Fibroblast of lung (primary cell): ENCODE results near the gene SPTLC1. TPM values are rescaled to one million over a fixed set of nuclear protein-coding genes. Genes with fewer than 3 reads are reported as not detected.
"Not testable (repeated sequence)": the region's sequence is repeated elsewhere in the genome, so short reads cannot be mapped to it uniquely, and the experiment has no call there.

Experiments used
- DNase-seq, 2 donors: peaks; one replicate each; pipeline versions ENCODE4 v3.0.0 to v3.0.0-alpha.2; 2010; ENCODE audit warnings: low read depth in 2 of 2
- H2AFZ ChIP-seq: 2 replicates; pipeline ENCODE4 v1.5.1; 2012; ENCODE audit warnings: low read length, control low read depth, inconsistent platforms
- H3K27ac ChIP-seq: 2 replicates; pipeline ENCODE4 v1.5.1; 2011; ENCODE audit warnings: low read length, control low read depth; ENCODE audit not compliant: insufficient read depth
- H3K27me3 ChIP-seq: 2 replicates; pipeline ENCODE4 v1.5.1; 2011; ENCODE audit warnings: mild to moderate bottlenecking, low read length; ENCODE audit not compliant: control insufficient read depth, insufficient read depth
- H3K36me3 ChIP-seq: 2 replicates; pipeline ENCODE4 v1.5.1; 2011; ENCODE audit warnings: low read length; ENCODE audit not compliant: control insufficient read depth, insufficient read depth
- H3K4me1 ChIP-seq: 2 replicates; pipeline ENCODE4 v1.5.1; 2011; ENCODE audit warnings: low read length; ENCODE audit not compliant: control insufficient read depth, insufficient read depth; ENCODE audit errors: extremely low read depth
- H3K4me2 ChIP-seq: 2 replicates; pipeline ENCODE4 v1.5.1; 2011; ENCODE audit warnings: low read length, control low read depth; ENCODE audit not compliant: insufficient read depth; ENCODE audit errors: extremely low read depth
- H3K4me3 ChIP-seq, 4 experiments: fragments of 200-600 bp in 1 of 4; sonication (generic) in 1 of 4; replicated peaks in 1 of 4; 2 replicates each; pipeline ENCODE4 v1.5.1; 2011 to 2016; ENCODE audit warnings: low read length in 4 of 4, low read depth in 3 of 4, mild to moderate bottlenecking in 3 of 4, control low read depth in 2 of 4, inconsistent platforms in 1 of 4, mixed read lengths in 1 of 4; ENCODE audit not compliant: insufficient read depth in 1 of 4; ENCODE audit errors: control extremely low read depth in 1 of 4
- H3K79me2 ChIP-seq: 2 replicates; pipeline ENCODE4 v1.5.1; 2012; ENCODE audit warnings: mild to moderate bottlenecking, low read length, inconsistent platforms; ENCODE audit not compliant: control insufficient read depth, insufficient read depth
- H3K9ac ChIP-seq: 2 replicates; pipeline ENCODE4 v1.5.1; 2011; ENCODE audit warnings: mild to moderate bottlenecking, low read length, control low read depth; ENCODE audit not compliant: insufficient read depth
- H3K9me3 ChIP-seq: 2 replicates; pipeline ENCODE4 v1.5.1; 2012; ENCODE audit warnings: low read depth, low read length; ENCODE audit not compliant: control insufficient read depth, insufficient read depth
- H4K20me1 ChIP-seq: 2 replicates; pipeline ENCODE4 v1.5.1; 2011; ENCODE audit warnings: low read length; ENCODE audit not compliant: control insufficient read depth, insufficient read depth; ENCODE audit errors: extremely low read depth
- EZH2 ChIP-seq: IDR thresholded peaks from 2 replicates; pipeline ENCODE4 v1.5.1; 2012; ENCODE audit warnings: low read length, control low read depth, mild to moderate bottlenecking; ENCODE audit errors: missing control alignments
- polyA plus RNA-seq, 2 donors: library from polyadenylated mRNA; depleted of rRNA in 1 of 2; stranded (reverse) in 1 of 2; unstranded in 1 of 2; fragments of >200 nt; gene quantifications; 2 replicates each; pipeline ENCODE4 v1.2.1, GENCODE V29; 2011 to 2012; ENCODE audit warnings: missing spikeins in 1 of 2
- total RNA-seq: library from RNA; depleted of rRNA; stranded (reverse); fragments of >200 nt; gene quantifications from 2 replicates; pipeline ENCODE4 v1.2.1, GENCODE V29; 2014
- TF ChIP-seq, protein P1 (sequence below), 2 donors: IDR thresholded peaks in 1 of 2; conservative IDR thresholded peaks in 1 of 2; 1 replicate in 1 of 2; 2 replicates in 1 of 2; pipeline ENCODE4 v1.5.1; 2011 to 2012; ENCODE audit warnings: low read length in 2 of 2, control low read depth in 1 of 2, inconsistent platforms in 1 of 2, low read depth in 1 of 2, mild to moderate bottlenecking in 1 of 2

The SPTLC1 gene
- total and polyA plus RNA-seq, 2 donors (not counting 1 experiment from before 2014, with no cell fraction given): 97.8 to 138 TPM

DNA sequence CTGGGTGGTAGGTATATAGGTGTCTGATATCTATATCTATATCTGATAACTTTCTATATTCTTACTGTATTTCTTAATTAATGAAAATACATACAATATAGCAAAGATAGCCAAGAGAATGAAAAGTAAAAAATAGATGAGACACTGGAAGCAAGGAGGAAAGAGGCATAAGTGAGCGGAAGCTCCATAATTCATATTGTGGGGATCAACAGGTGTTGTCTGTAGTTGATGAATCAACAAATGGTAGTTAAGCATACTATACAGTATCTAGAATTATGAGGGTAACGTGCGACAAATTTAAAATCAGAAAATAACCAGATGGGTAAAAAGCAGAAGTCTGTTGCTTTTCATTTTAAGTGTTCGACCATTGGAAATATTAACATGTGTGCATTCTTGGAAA is 7.1 kb downstream of the SPTLC1 start:
- Histone ChIP-seq H3K27ac (no peak overlapping the region), H3K9ac (no peak overlapping the region), H3K4me2 (no peak overlapping the region), H3K36me3 (no peaks in the 10 kb centered on the region), H3K4me3 (no peak overlapping the region), H3K79me2 (peaks cover 14% of the 10 kb centered on the region), H4K20me1 (no peaks in the 10 kb centered on the region), H3K9me3 (no peaks in the 10 kb centered on the region), H3K4me1 (no peaks in the 10 kb centered on the region), H2AFZ (no peak overlapping the region), H3K27me3 (no peaks in the 10 kb centered on the region)
- TF ChIP-seq, protein P1, sequence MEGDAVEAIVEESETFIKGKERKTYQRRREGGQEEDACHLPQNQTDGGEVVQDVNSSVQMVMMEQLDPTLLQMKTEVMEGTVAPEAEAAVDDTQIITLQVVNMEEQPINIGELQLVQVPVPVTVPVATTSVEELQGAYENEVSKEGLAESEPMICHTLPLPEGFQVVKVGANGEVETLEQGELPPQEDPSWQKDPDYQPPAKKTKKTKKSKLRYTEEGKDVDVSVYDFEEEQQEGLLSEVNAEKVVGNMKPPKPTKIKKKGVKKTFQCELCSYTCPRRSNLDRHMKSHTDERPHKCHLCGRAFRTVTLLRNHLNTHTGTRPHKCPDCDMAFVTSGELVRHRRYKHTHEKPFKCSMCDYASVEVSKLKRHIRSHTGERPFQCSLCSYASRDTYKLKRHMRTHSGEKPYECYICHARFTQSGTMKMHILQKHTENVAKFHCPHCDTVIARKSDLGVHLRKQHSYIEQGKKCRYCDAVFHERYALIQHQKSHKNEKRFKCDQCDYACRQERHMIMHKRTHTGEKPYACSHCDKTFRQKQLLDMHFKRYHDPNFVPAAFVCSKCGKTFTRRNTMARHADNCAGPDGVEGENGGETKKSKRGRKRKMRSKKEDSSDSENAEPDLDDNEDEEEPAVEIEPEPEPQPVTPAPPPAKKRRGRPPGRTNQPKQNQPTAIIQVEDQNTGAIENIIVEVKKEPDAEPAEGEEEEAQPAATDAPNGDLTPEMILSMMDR (conservative IDR thresholded peaks at IDR 0.05 in 1 of 2, IDR thresholded peaks at IDR 0.05 in 1 of 2; ENCODE audit: low read depth in 1 of 2, low read length in 2 of 2): no peak
- no peak for TF ChIP-seq EZH2
- DNase-seq: no peak

DNA sequence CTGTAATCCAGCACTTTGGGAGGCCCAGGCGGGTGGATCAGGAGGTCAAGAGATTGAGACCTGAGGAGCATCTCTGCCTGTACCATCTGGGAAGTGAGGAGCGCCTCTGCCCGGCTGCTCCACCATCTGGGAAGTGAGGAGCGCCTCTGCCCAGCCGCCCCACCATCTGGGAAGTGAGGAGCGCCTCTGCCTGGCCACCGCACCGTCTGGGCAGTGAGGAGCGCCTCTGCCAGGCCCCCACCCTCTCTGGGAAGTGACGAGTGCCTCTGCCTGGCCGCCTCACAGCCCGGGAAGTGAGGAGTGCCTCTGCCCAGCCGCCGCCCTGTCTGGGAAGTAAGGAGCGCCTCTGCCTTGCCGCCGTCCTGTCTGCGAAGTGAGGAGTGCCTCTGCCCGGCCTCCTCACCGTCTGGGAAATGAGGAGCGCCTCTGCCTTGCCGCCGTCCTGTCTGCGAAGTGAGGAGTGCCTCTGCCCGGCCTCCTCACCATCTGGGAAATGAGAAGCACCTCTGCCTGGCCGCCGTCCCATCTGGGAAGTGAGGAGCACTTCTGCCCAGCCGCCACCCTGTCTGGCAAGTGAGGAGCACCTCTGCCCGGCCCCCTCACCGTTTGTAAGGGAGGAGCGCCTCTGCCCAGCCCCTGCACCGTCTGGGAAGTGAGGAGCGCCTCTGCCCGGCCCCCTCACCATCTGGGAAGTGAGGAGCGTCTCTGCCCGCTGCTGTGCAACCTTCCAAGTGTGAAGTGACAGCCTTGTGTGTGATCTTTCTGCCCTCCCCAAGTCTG is 9.6 kb downstream of the SPTLC1 start:
- not testable (repeated sequence) for H3K36me3 ChIP-seq, H3K9ac ChIP-seq, H3K27me3 ChIP-seq, H3K9me3 ChIP-seq, H3K4me3 ChIP-seq, H3K79me2 ChIP-seq, H3K4me2 ChIP-seq, H4K20me1 ChIP-seq, DNase-seq, H3K27ac ChIP-seq, H3K4me1 ChIP-seq, H2AFZ ChIP-seq

DNA sequence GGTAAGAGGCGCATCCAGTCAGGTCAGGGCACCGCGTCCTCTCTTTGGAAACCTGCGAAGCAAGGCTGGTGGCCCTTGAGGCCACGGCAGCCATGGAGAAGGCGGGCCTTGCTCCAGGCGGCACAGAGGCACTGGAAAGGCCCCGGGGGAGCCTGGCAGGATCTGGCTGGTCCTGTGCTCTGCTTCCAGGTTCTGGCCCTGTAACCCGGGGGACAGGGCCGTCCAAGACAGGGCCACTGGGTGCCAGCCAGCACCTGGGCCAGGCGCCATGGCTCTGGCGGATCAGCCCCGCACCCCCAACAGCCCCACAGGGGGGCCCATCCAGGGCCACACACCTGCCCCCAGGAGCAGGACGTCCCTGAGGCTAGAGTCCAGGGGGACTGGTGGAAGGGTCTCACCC is 11.6 kb downstream of the SPTLC1 start:
- not testable (repeated sequence) for H4K20me1 ChIP-seq, H3K79me2 ChIP-seq, H3K4me2 ChIP-seq, H3K36me3 ChIP-seq, DNase-seq, H3K9me3 ChIP-seq, H3K9ac ChIP-seq, H3K4me1 ChIP-seq, H3K4me3 ChIP-seq, H3K27ac ChIP-seq, H2AFZ ChIP-seq, H3K27me3 ChIP-seq

DNA sequence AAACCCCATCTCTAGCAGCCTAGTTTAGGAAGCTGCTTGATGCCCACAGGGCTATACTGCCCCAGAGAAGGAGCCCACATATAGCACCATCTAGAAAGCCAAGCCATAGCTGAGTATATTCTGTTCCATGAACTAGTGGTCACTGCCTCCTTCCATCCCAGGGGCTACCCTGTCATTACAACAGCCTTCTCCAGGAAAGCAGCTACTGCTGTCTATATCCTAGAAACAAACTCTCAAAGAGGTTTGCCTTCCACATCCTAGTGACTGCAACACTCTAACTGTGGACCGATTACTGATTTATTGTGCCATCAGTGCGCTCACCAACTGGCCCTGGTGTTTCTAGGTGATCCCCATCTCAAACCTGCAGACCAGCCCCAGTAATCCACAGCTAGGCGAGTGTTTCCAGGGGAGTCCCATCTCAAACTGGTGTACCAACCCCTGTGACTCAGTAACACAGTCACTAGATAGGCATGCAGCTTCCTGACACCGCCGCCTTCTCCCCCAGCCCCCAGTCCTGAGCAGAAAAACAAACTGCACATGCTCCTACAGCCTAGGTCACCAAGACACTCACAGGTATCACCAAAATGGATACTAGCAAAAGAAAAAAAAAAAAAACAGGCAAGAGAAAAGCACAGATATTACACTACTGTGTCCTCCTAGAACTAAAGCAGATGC is 14.8 kb downstream of the SPTLC1 start:
- no peaks in the 10 kb centered on the region for H3K27me3 ChIP-seq
- H3K9me3 ChIP-seq: no peaks in the 10 kb centered on the region
- peaks cover 7% of the 10 kb centered on the region for H3K79me2 ChIP-seq
- H2AFZ ChIP-seq: no peak overlapping the region
- no peak overlapping the region for H3K4me3 ChIP-seq
- H4K20me1 ChIP-seq: no peaks in the 10 kb centered on the region
- no peaks in the 10 kb centered on the region for H3K36me3 ChIP-seq
- H3K4me2 ChIP-seq: no peak overlapping the region
- TF ChIP-seq, protein P1 (conservative IDR thresholded peaks at IDR 0.05 in 1 of 2, IDR thresholded peaks at IDR 0.05 in 1 of 2; ENCODE audit: low read depth in 1 of 2, low read length in 2 of 2): no peak
- no peak for TF ChIP-seq EZH2
- DNase-seq: peak; percentile 74 to 86
- peaks cover 2% of the 10 kb centered on the region for H3K4me1 ChIP-seq
- no peak overlapping the region for H3K27ac ChIP-seq
- no peak overlapping the region for H3K9ac ChIP-seq
